Measurements from ENCODE around the gene ZDHHC19.

ZDHHC19 gene

DNA sequence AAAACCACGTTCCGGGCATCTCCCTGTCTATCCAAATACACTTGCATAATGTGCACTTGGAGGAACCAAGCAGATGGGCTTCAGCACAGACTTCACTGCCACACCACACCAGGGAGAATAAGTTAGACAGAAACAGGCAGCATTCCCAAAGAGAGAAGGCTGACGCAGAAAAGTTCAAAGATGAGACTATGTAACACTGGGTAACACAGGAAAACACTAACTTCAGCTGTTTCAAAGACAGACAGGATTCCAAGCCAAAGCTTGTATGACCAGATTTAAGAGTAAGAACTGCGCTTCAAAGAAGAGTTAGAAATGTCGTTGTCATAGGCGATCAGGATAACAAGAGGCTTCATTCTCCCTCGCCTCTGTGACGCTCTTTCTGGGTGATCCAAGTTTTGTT lies 25.0 kb upstream of the ZDHHC19 start:
- Histone ChIP-seq H3K27me3 (no peaks in the 10 kb centered on the region), H3K36me3 (peaks cover 60% of the 10 kb centered on the region), H3K4me3 (ENCODE audit: low read depth in 1 of 2, low read length in 1 of 2) (no peak overlapping the region), H3K27ac (peak overlapping the region; percentile 59), H3K9me3 (no peaks in the 10 kb centered on the region), H3K4me1 (ENCODE audit: control insufficient read depth in 1 of 2, insufficient read depth in 1 of 2, low read depth in 1 of 2, low read length in 1 of 2) (peaks cover 16 to 17% of the 10 kb centered on the region in 2 experiments)
- no peak for TF ChIP-seq CTCF (IDR thresholded peaks at IDR 0.05)

- H3K36me3 ChIP-seq: peaks cover 58% of the 10 kb centered on the region
- TF ChIP-seq CTCF (IDR thresholded peaks at IDR 0.05): no peak
Observed at GRCh38 chr3:196235452-196236122, 24.4 kb upstream of the ZDHHC19 start.

DNA sequence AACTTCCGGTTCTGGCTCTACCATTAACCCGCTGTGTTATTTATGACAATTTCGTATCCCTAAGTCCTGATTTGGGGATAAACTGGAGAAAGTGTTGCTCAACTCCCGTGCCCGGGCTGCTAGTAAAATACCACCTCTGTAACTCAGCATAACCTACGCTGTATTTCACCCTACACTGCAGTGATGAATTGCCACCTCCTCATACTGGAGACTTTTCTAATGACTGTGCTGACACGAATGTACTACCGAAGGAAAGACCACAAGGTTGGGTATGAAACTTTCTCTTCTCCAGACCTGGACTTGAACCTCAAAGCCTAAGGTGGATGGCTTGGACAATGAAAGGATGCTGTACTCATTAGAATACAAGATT lies 21.7 kb upstream of the ZDHHC19 start:
- no peak for TF ChIP-seq CTCF (IDR thresholded peaks at IDR 0.05)
- peaks cover 31% of the 10 kb centered on the region for H3K36me3 ChIP-seq
- peak overlapping the region; percentile 2 for H3K27ac ChIP-seq
- H3K4me3 ChIP-seq (ENCODE audit: low read depth in 1 of 2, low read length in 1 of 2): no peak overlapping the region
- no peaks in the 10 kb centered on the region for H3K27me3 ChIP-seq
- H3K4me1 ChIP-seq (ENCODE audit: control insufficient read depth in 1 of 2, insufficient read depth in 1 of 2, low read depth in 1 of 2, low read length in 1 of 2): peaks cover 22 to 26% of the 10 kb centered on the region in 2 experiments
- H3K9me3 ChIP-seq: no peaks in the 10 kb centered on the region

More at GRCh38 chr3:196235452-196236122, 24.4 kb upstream of the ZDHHC19 start:
- H3K4me1 ChIP-seq (ENCODE audit: control insufficient read depth in 1 of 2, insufficient read depth in 1 of 2, low read depth in 1 of 2, low read length in 1 of 2): peaks cover 16 to 17% of the 10 kb centered on the region in 2 experiments
- H3K27me3 ChIP-seq: no peaks in the 10 kb centered on the region
- no peak overlapping the region for H3K4me3 ChIP-seq (ENCODE audit: low read depth in 1 of 2, low read length in 1 of 2)
- peak overlapping the region; percentile 59 for H3K27ac ChIP-seq
- no peaks in the 10 kb centered on the region for H3K9me3 ChIP-seq

- Histone ChIP-seq H3K9me3 (no peaks in the 10 kb centered on the region), H3K4me3 (ENCODE audit: low read depth in 1 of 2, low read length in 1 of 2) (no peak overlapping the region), H3K27me3 (no peaks in the 10 kb centered on the region), H3K27ac (peak overlapping the region; percentile 2), H3K36me3 (peaks cover 25% of the 10 kb centered on the region), H3K4me1 (ENCODE audit: control insufficient read depth in 1 of 2, insufficient read depth in 1 of 2, low read depth in 1 of 2, low read length in 1 of 2) (peaks cover 22 to 26% of the 10 kb centered on the region in 2 experiments)
- no peak for TF ChIP-seq CTCF (IDR thresholded peaks at IDR 0.05)
Observed at GRCh38 chr3:196232154-196232881, 21.1 kb upstream of the ZDHHC19 start.

DNA sequence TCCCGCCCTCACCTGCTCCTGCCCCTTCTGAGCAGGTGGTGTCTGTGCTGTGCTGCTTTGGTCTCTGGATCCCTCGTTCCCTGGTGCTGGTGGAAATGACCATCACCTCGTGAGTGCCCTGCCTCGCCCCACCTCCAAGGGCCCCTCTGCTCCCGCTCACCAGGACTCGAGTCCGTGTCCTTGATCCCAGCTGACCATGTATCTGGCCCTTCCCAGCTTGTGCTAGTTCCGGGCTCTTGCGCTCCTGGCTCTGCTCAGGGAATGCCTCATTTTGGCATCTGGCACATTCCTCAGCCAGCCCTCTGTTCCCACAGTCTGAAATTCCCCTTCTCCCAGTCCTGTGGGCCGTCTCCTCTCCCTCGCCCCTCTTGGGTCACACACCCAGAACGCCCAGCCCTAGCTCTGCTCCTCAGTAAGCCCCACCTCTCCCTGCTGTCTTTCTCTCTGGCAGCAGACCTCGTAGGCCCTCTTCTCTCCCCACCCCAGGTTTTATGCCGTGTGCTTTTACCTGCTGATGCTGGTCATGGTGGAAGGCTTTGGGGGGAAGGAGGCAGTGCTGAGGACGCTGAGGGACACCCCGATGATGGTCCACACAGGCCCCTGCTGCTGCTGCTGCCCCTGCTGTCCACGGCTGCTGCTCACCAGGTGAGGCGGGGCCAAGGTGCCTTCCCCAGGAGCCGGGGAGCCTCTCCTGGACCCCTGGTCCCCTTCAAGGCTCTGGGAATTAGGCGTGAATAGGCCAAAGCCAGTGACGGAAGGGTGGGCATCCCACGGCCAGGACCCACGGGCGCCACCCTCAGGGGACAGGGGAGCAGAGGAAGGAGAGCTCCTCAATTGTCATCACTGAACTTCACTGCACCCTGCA lies 16.7 kb upstream of the ZDHHC19 start:
- Histone ChIP-seq H3K27me3 (no peaks in the 10 kb centered on the region), H3K27ac (no peak overlapping the region), H3K36me3 (peaks cover 16% of the 10 kb centered on the region), H3K4me3 (ENCODE audit: low read depth in 1 of 2, low read length in 1 of 2) (no peak overlapping the region), H3K4me1 (ENCODE audit: control insufficient read depth in 1 of 2, insufficient read depth in 1 of 2, low read depth in 1 of 2, low read length in 1 of 2) (peaks cover 20 to 21% of the 10 kb centered on the region in 2 experiments), H3K9me3 (no peaks in the 10 kb centered on the region)
- TF ChIP-seq CTCF (IDR thresholded peaks at IDR 0.05): no peak

Measured in neutrophil (primary cell).